Testis (tissue), 2 donors: ENCODE results near the gene SDCCAG8.

Experiments used
- CTCF ChIP-seq, 3 experiments: fragments of 450-650 bp in 2 of 3; fragments of 200-600 bp in 1 of 3; sonication (generic) in 1 of 3; IDR thresholded peaks; one replicate each; pipeline ENCODE4 v1.5.1; 2016 to 2019; ENCODE audit warnings: antibody characterized with exemption in 3 of 3, mild to moderate bottlenecking in 2 of 3, moderate library complexity in 1 of 3
- POLR2A ChIP-seq: fragments of 450-650 bp; IDR thresholded peaks from one replicate; pipeline ENCODE4 v1.6.1; 2017; ENCODE audit warnings: antibody characterized with exemption, mild to moderate bottlenecking, moderate library complexity

- no peak for TF ChIP-seq POLR2A
- no peak for TF ChIP-seq CTCF (IDR thresholded peaks at IDR 0.05)
Measured at GRCh38 chr1:243454328-243454997, 198.6 kb downstream of the SDCCAG8 start.
